T-helper 1 cell treated with Interleukin-12 subunit alpha and Interleukin-12 subunit beta and Interleukin-4 antibody, amounts not matched to agents 30 μg/mL and 1 μg/mL, for 36 hours (primary cell): ENCODE measurements around the gene GSE1.

Experiments used
- H3K27ac Mint-ChIP-seq: one replicate; pipeline ENCODE4 v1.8.0; 2021; ENCODE audit warnings: mild to moderate bottlenecking, mixed read lengths
- H3K27me3 Mint-ChIP-seq: one replicate; pipeline ENCODE4 v1.8.0; 2021; ENCODE audit warnings: low read depth, mixed read lengths
- H3K36me3 Mint-ChIP-seq: one replicate; pipeline ENCODE4 v1.8.0; 2021; ENCODE audit warnings: low read depth, mixed read lengths
- H3K4me1 Mint-ChIP-seq: one replicate; pipeline ENCODE4 v1.8.0; 2021; ENCODE audit warnings: low read depth, mixed read lengths
- H3K4me3 Mint-ChIP-seq: one replicate; pipeline ENCODE4 v1.8.0; 2021; ENCODE audit warnings: mild to moderate bottlenecking, moderate library complexity, mixed read lengths
- H3K9me3 Mint-ChIP-seq: one replicate; pipeline ENCODE4 v1.8.0; 2021; ENCODE audit warnings: mixed read lengths

The GSE1 gene

DNA sequence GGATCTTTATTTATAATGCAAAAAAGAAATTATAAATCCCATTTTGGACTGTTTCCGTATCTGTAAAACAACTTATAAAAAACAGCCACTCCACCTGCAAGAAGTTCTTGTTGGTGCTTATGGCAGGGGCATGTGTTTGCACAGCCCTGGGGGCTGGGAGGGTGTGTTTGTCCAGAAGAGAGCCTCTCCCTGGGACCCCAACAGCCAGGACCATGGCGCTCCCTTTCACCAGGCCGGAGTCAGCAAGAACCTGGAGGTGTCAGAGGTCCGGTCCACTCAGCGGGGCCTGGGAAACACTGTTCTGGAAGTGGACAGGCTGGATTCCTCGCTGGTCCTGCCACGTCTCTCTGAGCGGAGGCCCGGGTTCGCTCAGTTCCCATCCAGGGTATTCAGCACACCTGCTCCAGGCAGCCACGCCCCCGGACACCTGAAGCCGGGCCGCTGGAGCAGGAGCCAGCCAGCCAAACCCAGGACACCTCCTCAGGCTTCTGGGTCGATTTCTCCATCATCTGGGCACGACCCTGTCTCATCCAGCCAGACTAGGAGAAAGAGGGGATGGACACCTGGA is 94.5 kb downstream of the GSE1 start:
- Mint-ChIP-seq H3K27me3 (no peaks in the 10 kb centered on the region), H3K4me3 (no peak overlapping the region), H3K9me3 (peaks cover 4% of the 10 kb centered on the region), H3K36me3 (no peaks in the 10 kb centered on the region), H3K27ac (no peak overlapping the region), H3K4me1 (no peaks in the 10 kb centered on the region)

DNA sequence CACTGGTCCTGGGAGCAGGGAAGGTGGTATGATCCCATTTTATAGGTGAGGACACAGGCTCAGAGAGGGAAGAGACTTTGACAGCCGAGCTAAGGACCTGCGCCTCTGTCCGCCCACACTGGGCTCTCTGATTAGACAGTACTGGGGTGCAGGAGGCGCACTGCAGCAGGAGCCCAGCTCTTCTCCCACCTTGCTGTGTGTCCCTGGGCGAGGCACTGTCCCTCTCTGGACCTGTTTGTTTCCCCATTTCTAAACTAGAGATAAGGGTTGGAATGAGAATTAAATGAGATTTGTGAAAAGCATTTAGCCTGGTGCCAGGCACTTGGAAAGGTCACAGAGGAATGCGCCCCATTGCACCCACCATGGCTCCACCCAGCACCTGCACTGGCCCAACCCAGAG is 95.2 kb downstream of the GSE1 start:
- Mint-ChIP-seq H3K9me3 (peaks cover 4% of the 10 kb centered on the region), H3K36me3 (no peaks in the 10 kb centered on the region), H3K4me1 (no peaks in the 10 kb centered on the region), H3K4me3 (no peak overlapping the region), H3K27me3 (no peaks in the 10 kb centered on the region), H3K27ac (no peak overlapping the region)

DNA sequence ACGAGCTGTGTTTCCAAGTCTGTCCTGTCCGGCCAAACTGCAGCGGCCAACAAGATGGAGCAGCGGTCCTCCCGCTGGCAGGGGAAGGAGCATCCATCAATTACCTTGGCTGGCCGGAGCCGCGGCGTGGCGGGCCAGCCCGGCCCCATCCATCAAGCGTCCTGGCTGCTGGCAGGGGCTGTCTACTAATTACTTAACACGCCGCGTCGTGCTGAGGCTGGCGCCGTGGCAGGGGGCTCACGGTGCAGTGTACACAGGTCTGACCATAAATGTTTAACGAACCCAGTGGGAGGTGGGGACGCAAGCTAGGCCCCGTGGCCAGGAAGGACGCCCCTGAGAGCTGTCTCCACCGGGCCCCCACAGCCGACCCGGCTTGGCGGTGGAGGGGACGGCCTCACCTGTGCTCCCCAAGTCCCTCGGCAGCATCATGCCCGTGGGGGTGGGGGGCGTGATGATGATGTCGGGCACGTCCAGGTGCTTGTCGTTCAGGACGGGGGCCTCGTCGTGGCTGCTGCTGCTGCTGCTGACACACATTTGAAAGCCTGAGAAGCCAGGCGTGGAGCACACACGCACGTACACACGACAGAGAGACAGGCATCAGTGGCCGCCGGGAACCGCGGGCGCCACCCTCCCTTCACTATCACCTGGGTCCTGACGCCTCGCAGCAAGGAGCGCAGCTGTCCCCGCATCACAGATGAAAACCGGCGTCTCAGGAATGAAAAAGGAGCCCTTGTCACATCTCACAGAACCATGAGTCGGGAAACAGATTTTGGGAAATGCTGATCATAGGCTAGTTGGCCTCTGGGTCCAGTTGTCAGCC is 96.9 kb downstream of the GSE1 start:
- no peak overlapping the region for H3K27ac Mint-ChIP-seq
- peaks cover 4% of the 10 kb centered on the region for H3K9me3 Mint-ChIP-seq
- H3K4me3 Mint-ChIP-seq = no peak overlapping the region
- H3K27me3 Mint-ChIP-seq = no peaks in the 10 kb centered on the region
- H3K4me1 Mint-ChIP-seq = no peaks in the 10 kb centered on the region
- H3K36me3 Mint-ChIP-seq = no peaks in the 10 kb centered on the region

DNA sequence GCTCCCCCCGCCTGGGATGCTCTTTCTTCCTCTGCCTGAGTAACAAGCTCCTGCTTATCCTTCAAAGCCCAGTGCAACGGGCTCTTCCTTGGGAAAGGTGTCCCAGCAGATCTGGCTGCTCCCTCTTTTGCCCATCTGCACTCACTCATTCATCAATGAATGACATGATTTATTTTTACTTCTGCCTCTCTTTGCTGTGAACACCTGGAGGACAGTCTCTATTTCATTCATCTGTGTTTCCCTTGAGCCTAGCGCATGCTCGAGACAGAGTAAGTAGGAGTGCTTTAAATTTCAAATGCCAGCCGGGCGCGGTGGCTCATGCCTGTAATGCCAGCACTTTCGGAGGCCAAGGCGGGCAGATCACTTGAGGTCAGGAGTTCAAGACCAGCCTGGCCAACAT is 97.6 kb downstream of the GSE1 start:
- Mint-ChIP-seq H3K4me3 (no peak overlapping the region), H3K27me3 (peaks cover 5% of the 10 kb centered on the region), H3K9me3 (peaks cover 4% of the 10 kb centered on the region), H3K4me1 (peaks cover 3% of the 10 kb centered on the region), H3K36me3 (no peaks in the 10 kb centered on the region), H3K27ac (no peak overlapping the region)

DNA sequence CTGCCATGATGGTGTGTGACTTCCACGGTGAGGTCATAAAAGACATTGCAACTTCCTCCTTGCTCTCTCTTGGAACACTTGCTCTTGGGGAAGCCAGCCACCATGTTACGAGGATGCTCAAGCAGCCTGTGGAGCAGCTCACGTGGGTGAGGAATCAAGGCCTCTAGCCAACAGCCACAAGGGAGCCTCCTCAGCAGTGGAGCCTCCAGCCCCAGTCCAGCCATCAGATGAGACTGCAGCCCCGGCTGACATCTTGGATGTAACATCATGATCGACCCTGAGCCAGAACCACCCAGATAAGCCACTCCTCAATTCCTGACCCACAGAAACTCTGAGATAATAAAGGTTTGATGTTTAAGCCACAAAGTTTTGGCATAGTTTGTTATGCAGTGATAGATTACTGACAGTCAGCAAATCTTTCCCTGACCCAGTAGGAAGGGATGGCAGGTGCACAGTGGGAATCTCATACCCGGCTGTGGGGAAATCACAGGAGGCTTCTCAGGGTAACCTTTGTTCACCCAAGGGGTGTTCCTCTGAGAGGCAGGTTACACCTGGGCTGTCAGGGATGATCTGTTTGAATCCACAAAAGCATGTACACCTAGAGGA is 99.0 kb downstream of the GSE1 start:
- Mint-ChIP-seq H3K4me3 (no peak overlapping the region), H3K27me3 (peaks cover 10% of the 10 kb centered on the region), H3K4me1 (peaks cover 3% of the 10 kb centered on the region), H3K9me3 (peaks cover 4% of the 10 kb centered on the region), H3K27ac (no peak overlapping the region), H3K36me3 (no peaks in the 10 kb centered on the region)

DNA sequence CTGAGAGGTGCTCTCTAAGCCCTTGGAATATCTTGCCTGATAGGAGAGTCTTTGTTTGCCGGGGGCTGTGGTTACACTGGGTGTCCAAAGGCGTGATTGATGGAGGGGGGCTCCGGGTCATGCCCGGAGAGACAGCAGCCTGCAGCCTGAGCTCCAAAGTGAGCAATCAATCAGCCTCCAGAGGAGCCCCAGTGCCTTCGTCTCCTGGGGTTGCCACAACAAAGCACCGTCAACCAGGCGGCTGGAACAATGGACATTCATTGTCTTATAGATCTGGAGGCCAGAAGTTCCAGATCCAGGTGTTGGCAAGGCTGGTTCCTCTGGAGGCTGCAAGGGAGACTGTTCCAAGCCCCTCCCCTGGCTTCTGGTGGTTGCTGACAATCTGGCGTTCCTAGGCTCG is 99.7 kb downstream of the GSE1 start:
- Mint-ChIP-seq H3K9me3 (peaks cover 4% of the 10 kb centered on the region), H3K27ac (no peak overlapping the region), H3K36me3 (no peaks in the 10 kb centered on the region), H3K4me1 (peaks cover 3% of the 10 kb centered on the region), H3K27me3 (peaks cover 10% of the 10 kb centered on the region), H3K4me3 (no peak overlapping the region)

DNA sequence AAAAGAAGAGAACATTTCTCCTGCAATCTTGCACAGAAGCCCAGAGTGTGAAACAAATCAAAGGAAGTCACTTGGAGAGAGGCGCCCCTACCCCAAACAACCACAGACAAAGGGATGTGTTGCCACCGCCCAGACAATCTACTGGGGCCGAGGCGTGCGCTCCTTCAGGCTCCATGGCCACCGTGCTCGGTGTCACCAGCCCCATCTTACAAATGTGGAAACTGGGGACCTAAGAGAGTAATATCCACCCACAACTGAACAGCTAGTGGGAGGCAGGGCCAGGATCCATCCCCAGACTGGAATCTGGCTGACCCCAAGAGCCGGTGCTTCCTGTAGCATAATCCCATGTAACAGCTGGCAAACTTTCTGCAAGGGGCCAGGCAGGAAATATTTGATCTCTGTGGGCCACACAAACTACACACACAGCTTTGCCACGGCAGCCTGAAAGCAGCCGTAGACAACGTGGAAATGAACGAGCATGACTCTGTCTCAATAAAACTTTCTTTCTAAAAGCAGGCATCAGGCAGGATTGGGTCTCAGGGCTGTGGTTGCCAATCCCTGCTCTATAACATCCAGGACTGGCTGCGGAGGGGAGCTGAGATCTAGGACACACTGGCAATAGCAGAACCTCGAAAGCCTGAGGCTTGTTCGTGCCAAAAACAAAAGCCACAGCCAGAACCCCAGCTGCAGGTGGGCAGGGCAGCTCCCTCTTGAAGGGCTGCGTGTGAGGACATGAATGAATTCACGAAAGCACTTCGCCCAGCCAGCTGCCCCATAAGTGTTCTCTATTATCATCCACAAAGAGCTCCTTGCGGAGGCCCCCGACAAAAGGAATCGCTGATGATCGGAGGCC is 102.3 kb downstream of the GSE1 start:
- Mint-ChIP-seq H3K4me1 (peaks cover 3% of the 10 kb centered on the region), H3K36me3 (no peaks in the 10 kb centered on the region), H3K27me3 (peaks cover 10% of the 10 kb centered on the region), H3K9me3 (peaks cover 4% of the 10 kb centered on the region), H3K27ac (no peak overlapping the region), H3K4me3 (no peak overlapping the region)

DNA sequence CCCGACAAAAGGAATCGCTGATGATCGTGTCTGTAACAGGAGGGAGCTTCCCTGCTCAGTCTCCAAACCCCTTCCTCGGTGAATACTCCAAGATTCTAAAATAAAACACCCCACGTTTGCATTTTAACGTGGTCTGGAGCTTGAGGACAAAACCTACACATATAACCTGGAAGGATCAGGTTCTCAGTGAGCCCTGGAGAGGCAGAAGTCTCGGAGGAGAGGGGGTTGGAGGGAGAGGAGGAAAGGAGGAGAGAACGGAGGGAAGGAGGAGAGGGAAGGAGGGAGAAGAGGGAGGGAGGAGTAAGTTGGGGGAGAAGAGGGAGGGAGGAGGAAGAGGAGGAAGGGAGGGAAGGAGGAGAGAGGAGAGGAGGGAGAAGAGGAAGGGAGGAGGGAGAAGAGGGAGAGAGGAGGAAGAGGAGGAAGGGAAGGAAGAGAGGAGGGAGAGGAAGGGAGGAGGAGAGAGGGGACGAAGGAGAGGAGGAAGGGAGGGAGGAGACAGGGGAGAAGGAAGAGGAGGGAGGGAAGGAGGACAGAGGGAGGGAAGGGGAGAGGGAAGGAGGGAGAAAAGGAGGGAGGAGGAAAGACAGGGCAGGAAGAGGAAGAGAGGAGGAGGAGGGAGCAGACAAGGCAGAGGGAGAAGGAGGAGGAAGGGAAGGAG is 103.0 kb downstream of the GSE1 start:
- Mint-ChIP-seq H3K27ac (no peak overlapping the region), H3K9me3 (peaks cover 4% of the 10 kb centered on the region), H3K4me3 (no peak overlapping the region), H3K4me1 (peaks cover 3% of the 10 kb centered on the region), H3K27me3 (peaks cover 10% of the 10 kb centered on the region), H3K36me3 (no peaks in the 10 kb centered on the region)

DNA sequence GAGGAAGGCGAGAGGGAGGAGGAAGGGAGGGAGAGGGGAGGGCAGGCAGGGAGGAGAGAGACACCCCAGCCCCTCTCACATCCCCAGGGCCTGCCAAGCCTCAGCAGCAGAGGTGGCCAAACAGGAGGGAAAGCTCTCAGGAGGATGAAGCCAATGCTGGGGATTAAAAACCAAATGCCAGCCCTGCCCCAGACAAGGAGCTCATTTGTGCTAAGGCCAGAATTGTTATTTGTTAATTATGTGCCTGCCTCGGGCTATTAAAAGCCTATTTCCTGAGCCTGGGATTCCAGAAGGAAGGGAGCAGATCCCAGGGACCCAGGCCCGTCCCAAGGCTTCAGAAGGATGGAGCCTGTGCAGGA is 103.5 kb downstream of the GSE1 start:
- Mint-ChIP-seq H3K27ac (no peak overlapping the region), H3K4me1 (peaks cover 3% of the 10 kb centered on the region), H3K36me3 (no peaks in the 10 kb centered on the region), H3K4me3 (no peak overlapping the region), H3K27me3 (peaks cover 10% of the 10 kb centered on the region), H3K9me3 (peaks cover 4% of the 10 kb centered on the region)

DNA sequence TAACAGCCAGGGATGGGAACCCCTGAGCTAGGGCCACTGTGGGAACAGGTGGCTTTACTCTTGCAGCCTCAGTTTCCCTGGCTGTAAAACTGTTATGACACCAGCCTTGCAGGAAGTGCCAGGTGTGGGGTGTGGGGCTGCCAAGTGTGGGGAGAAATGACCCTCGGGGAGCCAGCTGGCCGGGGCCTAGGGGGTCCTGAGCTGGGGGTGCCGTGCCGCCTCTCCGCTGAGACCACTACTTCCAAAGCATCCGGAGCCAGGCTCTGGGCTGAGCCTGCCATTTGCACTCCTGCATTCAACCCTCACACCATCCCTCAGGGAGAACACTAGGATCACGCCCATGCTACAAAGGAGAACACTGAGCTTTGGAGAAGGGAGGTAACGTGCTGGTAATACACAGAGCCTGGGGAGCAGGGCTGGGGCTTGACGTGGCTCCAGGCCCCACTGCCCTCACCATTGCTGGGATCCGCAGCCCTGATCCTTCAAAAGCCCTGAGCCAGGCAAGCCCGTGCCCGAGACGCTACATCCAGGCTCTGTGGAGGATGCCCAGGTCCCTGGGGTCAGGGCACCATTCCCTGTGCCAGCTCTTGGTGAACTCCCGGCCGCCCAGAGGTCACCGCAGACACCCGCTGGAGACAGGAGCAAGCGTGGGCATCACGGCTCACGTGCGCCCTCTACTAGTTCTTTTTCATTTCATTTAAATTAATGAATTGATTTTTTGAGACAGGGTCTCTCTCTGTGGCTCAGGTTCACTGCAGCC is 104.5 kb downstream of the GSE1 start:
- H3K27me3 Mint-ChIP-seq = peaks cover 10% of the 10 kb centered on the region
- H3K9me3 Mint-ChIP-seq = no peaks in the 10 kb centered on the region
- H3K4me3 Mint-ChIP-seq = no peak overlapping the region
- H3K27ac Mint-ChIP-seq = no peak overlapping the region
- H3K4me1 Mint-ChIP-seq = peaks cover 3% of the 10 kb centered on the region
- H3K36me3 Mint-ChIP-seq = no peaks in the 10 kb centered on the region

DNA sequence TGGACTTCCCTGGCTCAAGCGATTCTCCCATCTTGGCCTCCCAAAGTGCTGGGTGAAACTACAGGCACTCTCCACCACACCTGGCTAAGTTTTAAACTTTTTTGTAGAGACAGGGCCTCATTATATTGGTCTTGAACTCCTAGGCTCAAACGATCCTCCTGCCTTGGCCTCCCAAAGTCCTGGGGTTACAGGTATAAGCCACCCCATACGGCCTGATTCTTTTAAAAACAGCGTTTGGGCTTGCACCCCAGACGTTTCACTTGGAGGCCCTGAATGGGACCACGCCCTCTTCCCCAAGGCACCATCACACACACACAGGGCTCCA is 105.0 kb downstream of the GSE1 start:
- no peaks in the 10 kb centered on the region for H3K9me3 Mint-ChIP-seq
- peaks cover 10% of the 10 kb centered on the region for H3K27me3 Mint-ChIP-seq
- no peaks in the 10 kb centered on the region for H3K36me3 Mint-ChIP-seq
- H3K27ac Mint-ChIP-seq = no peak overlapping the region
- H3K4me1 Mint-ChIP-seq = peaks cover 3% of the 10 kb centered on the region
- no peak overlapping the region for H3K4me3 Mint-ChIP-seq

DNA sequence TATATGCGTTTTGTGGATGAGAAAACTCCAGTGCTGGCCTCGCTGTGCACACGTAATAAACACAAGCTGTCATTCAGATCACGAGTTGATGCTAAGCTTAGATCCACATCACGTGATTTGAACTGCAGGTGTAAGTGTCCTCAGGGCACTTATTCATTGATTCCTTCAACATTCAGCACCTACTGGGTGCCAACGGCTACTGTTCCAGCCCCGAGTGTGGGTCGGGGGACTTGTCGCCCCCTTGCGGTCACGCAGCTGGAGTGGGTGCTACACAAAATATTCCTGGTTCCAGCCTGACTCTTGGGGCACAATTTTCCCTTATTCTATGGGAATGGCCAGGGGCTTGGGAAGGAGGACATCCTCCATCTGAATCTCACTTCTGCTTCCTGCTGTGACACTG is 105.6 kb downstream of the GSE1 start:
- Mint-ChIP-seq H3K4me1 (peaks cover 3% of the 10 kb centered on the region), H3K4me3 (no peak overlapping the region), H3K27ac (no peak overlapping the region), H3K36me3 (no peaks in the 10 kb centered on the region), H3K27me3 (peaks cover 10% of the 10 kb centered on the region), H3K9me3 (no peaks in the 10 kb centered on the region)

DNA sequence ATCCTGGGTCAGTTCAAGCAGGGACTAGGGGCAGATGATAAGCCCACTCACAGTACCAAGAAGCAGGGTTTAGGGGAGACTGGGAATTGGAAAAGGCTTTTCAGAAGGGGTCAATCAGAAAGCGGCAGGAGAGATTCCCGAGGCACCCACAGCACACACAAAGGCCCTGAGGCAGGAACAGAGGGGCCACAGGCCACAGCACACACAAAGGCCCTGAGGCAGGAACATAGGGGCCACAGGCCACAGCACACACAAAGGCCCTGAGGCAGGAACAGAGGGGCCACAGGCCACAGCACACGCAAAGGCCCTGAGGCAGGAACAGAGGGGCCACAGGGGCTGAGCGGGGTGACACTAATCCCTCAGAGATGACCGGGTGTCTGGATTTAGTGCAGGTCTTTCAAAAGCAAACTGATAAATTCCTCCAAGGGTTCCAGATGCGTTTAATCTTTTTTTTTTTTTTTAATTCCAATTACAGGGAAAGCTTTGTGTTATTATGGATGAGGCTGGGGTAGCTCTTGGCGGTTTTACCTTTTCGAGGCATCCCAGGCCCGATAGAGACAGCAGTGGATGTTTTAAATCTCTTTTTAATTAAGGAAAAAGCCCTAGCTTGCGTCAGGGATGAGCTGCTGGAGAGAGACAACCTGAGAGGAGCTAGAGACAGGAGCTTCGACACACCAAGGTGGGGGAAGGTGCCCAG is 106.6 kb downstream of the GSE1 start:
- Mint-ChIP-seq H3K4me3 (no peak overlapping the region), H3K4me1 (peaks cover 3% of the 10 kb centered on the region), H3K36me3 (no peaks in the 10 kb centered on the region), H3K27me3 (peaks cover 10% of the 10 kb centered on the region), H3K27ac (no peak overlapping the region), H3K9me3 (no peaks in the 10 kb centered on the region)
